ENCODE results near the gene MROH8.
"Not testable (repeated sequence)": the region's sequence is repeated elsewhere in the genome, so short reads cannot be mapped to it uniquely, and the experiment has no call there.

MROH8 gene

DNA sequence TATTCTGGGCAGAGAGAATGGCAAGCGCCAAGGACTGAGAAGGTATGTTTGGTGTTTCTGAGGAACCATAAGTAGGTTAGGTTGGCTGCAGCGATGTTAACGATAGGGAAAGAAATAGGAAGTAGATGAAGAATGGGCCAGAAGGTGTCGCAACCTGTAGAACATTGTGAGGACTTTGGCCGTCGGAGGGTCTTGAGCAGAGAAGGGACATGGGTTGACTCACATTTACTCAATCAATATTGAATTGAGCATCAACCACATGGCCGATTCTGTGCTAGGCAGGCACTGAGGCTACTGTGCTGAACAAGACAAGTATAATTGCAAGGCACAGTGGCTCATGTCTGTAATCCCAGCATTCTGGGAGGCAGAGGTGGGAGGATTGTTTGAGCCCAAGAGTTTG, 27.1 kb downstream of the MROH8 start:
- no peak overlapping the region for H3K27ac ChIP-seq
- TF ChIP-seq, protein P1, sequence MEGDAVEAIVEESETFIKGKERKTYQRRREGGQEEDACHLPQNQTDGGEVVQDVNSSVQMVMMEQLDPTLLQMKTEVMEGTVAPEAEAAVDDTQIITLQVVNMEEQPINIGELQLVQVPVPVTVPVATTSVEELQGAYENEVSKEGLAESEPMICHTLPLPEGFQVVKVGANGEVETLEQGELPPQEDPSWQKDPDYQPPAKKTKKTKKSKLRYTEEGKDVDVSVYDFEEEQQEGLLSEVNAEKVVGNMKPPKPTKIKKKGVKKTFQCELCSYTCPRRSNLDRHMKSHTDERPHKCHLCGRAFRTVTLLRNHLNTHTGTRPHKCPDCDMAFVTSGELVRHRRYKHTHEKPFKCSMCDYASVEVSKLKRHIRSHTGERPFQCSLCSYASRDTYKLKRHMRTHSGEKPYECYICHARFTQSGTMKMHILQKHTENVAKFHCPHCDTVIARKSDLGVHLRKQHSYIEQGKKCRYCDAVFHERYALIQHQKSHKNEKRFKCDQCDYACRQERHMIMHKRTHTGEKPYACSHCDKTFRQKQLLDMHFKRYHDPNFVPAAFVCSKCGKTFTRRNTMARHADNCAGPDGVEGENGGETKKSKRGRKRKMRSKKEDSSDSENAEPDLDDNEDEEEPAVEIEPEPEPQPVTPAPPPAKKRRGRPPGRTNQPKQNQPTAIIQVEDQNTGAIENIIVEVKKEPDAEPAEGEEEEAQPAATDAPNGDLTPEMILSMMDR (conservative IDR thresholded peaks at IDR 0.05): no peak
- TF ChIP-seq ZFX (IDR thresholded peaks at IDR 0.05): no peak

DNA sequence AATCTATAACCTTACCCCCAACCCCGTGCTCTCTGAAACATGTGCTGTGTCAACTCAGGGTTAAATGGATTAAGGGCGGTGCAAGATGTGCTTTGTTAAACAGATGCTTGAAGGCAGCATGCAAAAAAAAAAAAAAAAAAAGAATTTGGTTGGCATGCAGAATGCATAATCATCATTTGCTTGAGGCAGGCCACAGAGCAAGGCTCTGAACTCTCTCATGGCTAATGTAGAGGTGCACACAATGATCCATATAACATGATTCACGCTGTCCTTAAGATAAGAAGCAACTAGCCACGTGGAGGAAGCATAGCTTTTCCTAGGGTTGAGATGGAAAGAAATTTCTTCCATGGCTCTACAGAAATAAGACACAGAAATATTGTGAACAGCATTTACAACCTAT, 27.8 kb downstream of the MROH8 start:
- no peak for TF ChIP-seq ZFX (IDR thresholded peaks at IDR 0.05)
- TF ChIP-seq, protein P1 (conservative IDR thresholded peaks at IDR 0.05): no peak
- H3K27ac ChIP-seq: no peak overlapping the region

DNA sequence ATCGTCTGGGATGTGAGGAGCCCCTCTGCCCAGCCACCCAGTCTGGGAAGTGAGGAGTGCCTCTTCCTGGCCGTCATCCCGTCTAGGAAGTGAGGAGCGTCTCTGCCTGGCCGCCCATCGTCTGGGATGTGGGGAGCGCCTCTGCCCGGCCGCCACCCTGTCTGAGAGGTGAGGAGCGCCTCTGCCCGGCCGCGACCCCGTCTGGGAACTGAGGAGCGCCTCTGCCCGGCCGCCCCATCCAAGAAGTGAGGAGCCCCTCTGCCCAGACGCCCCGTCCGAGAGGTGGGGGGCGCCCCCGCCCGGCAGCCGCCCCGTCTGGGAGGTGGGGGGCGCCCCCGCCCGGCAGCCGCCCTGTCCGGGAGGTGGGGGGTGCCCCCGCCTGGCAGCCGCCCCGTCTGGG, 28.5 kb downstream of the MROH8 start:
- H3K27ac ChIP-seq: not testable (repeated sequence)

DNA sequence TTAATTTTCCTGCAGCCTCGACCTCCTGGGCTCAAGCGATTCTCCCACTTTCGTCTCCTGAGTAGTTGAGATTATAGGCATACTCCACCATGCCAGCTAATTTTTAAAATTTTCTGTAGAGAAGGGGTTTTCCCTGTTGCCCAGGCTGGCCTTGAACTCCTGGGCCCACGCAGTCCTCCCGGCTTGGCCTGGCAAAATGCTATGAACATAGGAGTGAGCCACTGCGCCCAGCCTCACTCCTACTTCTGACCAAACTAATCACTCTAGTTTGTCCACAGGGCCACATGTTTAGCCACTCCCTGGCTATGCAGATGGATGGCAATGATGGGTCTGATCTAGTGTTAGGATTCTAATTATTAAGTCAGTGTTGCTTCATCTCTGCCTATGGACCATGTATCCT, 32.1 kb downstream of the MROH8 start:
- no peak for TF ChIP-seq ZFX (IDR thresholded peaks at IDR 0.05)
- TF ChIP-seq, protein P1 (conservative IDR thresholded peaks at IDR 0.05): no peak
- H3K27ac ChIP-seq: no peak overlapping the region

DNA sequence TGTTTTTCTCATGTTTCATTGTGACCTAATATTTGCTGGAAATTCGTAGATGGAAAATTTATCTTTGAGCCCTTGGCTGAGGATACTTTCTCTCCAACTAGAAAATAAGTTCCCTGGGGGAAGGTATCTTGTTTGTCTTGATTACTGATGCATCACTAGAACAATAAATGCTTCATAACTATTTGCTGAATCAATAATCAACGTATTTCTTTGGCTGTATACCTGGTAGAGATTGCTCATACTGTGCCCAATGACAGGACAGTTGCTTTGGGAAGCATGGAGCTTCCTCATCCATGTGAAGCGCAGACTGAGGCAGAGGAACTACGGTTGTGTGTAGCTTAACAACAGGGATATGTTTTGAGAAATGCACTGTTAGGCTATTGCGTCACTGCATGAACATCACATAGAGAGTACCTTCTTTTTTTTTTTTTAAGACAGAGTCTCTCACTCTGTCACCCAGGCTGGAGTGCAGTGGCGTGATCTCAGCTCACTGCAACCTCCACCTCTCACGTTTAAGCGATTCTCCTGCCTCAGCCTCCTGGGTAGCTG, 34.4 kb downstream of the MROH8 start:
- no peak for TF ChIP-seq ZFX (IDR thresholded peaks at IDR 0.05)
- TF ChIP-seq, protein P1 (conservative IDR thresholded peaks at IDR 0.05): no peak
- no peak overlapping the region for H3K27ac ChIP-seq

DNA sequence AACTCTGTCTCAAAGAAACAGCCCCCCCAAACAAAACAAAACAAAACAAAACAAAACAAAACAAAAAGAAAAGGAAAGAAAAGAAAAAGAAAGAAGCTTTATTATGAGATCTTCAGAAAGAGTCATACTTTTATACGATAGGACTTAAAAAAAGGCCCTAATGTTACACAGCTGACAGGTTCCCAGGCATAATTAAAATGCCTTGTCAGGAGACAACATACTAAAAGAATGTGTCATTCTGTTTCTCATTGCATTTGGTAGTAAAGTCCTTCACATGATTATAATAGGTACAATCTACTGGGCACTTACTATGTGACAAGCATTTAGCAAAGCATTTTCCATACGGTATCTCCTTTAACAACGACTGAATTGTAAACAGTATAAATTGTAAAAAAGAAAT, 36.6 kb downstream of the MROH8 start:
- H3K27ac ChIP-seq: no peak overlapping the region
- no peak for TF ChIP-seq ZFX (IDR thresholded peaks at IDR 0.05)
- TF ChIP-seq, protein P1 (conservative IDR thresholded peaks at IDR 0.05): no peak

DNA sequence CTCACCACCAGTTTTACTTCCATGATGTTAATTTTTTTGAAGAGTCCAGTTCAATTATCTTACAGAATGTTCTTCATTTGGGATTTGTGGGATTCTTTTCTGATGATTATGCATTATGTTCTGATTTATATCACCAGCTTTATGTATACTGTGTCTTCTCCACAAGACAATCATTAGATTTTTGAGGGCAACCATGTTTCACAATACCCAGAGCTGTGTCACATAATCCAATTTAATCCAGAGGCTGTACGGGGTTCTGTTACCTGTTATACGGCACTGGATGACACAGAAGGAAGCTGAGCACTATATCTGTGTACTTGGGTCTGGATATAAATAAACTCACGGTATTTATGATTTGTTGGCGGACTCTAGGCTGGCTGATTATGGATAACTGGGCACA, 41.8 kb downstream of the MROH8 start:
- no peak for TF ChIP-seq ZFX (IDR thresholded peaks at IDR 0.05)
- TF ChIP-seq, protein P1 (conservative IDR thresholded peaks at IDR 0.05): no peak
- no peak overlapping the region for H3K27ac ChIP-seq

DNA sequence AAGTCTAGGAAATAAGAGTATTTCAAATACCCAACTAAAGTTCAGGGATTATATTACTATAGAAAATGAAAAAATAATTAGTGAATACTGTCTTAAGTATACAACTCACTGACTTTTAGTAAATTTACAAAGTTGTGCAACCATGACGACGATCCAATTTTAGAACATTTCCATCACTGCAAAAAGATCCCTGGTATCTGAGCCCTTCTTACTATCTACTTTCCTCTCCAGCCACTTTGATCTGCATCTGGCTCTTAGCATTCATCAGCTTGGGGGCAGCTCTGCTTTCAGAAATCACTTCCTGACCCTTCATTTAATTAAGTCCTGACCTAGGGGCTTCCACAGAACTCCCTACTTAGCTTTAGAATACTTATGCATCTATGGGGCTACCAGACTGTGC, 45.4 kb downstream of the MROH8 start:
- TF ChIP-seq, protein P1 (conservative IDR thresholded peaks at IDR 0.05): no peak
- no peak for TF ChIP-seq ZFX (IDR thresholded peaks at IDR 0.05)
- H3K27ac ChIP-seq: no peak overlapping the region

All from C4-2B (cell line).